H1 (cell line): ENCODE measurements around the gene REG3G. TPM values are rescaled to one million over a fixed set of nuclear protein-coding genes. Genes with fewer than 3 reads are reported as not detected.
A peak's percentile ranks its signal among the peaks of the same experiment; 100 is the strongest.

Source experiments
- CTCF ChIA-PET: fragments of 300-600 bp; sonication (Branson Sonifier 250); formaldehyde crosslinking; loops from one replicate; lab custom pipeline; 2021; ENCODE audit not compliant: partially characterized antibody; lab: Charles Lee
- POLR2A ChIA-PET: fragments of 300-600 bp; sonication (Branson Sonifier 250); formaldehyde crosslinking; loops from one replicate; lab custom pipeline; 2021; ENCODE audit warnings: inconsistent platforms; ENCODE audit not compliant: partially characterized antibody; lab: Charles Lee
- DNase-seq, 2 experiments: peaks; one replicate each; pipeline versions ENCODE4 v3.0.0 to v3.0.0-alpha.2; 2010 to 2022; ENCODE audit warnings: low spot score in 2 of 2, low read depth in 1 of 2, mixed read lengths in 1 of 2
- FAIRE-seq: peaks from 2 replicates; lab custom pipeline; 2011; peaks lifted over from hg19 to GRCh38; lab: Jason Lieb, UNC
- H2AFZ ChIP-seq: 2 replicates; pipeline ENCODE4 v1.8.1; 2012; ENCODE audit warnings: low read length, inconsistent platforms
- H2AK5ac ChIP-seq: 2 replicates; pipeline ENCODE4 v1.6.1; 2013; ENCODE audit warnings: low read depth, low read length
- H2BK120ac ChIP-seq: replicated peaks from 2 replicates; pipeline ENCODE3; 2013; ENCODE audit warnings: low read depth, low read length, inconsistent platforms
- H2BK12ac ChIP-seq: 2 replicates; pipeline ENCODE4 v1.6.1; 2013; ENCODE audit warnings: low read depth, low read length
- H2BK15ac ChIP-seq: 2 replicates; pipeline ENCODE4 v1.6.1; 2013; ENCODE audit warnings: low read length
- H2BK20ac ChIP-seq: 2 replicates; pipeline ENCODE4 v1.6.1; 2013; ENCODE audit warnings: low read length
- H2BK5ac ChIP-seq: 2 replicates; pipeline ENCODE4 v1.6.1; 2013; ENCODE audit warnings: low read depth, low read length
- H3K14ac ChIP-seq: 2 replicates; pipeline ENCODE4 v1.6.1; 2013; ENCODE audit warnings: inconsistent platforms; ENCODE audit not compliant: insufficient read length
- H3K18ac ChIP-seq: 2 replicates; pipeline ENCODE4 v1.6.1; 2013; ENCODE audit warnings: low read length; ENCODE audit errors: extremely low read depth
- H3K23ac ChIP-seq: 2 replicates; pipeline ENCODE4 v1.6.1; 2013; ENCODE audit warnings: inconsistent platforms; ENCODE audit not compliant: insufficient read length
- H3K23me2 ChIP-seq: 2 replicates; pipeline ENCODE4 v1.6.1; 2013; ENCODE audit warnings: low read depth, low read length
- H3K27ac ChIP-seq: 2 replicates; pipeline ENCODE4 v1.6.1; 2011; ENCODE audit warnings: low read depth, low read length, inconsistent platforms
- H3K27me3 ChIP-seq, 4 experiments: replicated peaks in 1 of 4; 1 replicate in 1 of 4; 2 replicates in 3 of 4; pipeline versions ENCODE4 v1.6.1 to v1.8.1; 2011 to 2013; ENCODE audit warnings: low read length in 3 of 4, mild to moderate bottlenecking in 3 of 4, inconsistent platforms in 2 of 4, mixed read lengths in 2 of 4, moderate library complexity in 1 of 4; ENCODE audit not compliant: control insufficient read depth in 3 of 4, insufficient read depth in 3 of 4; ENCODE audit errors: extremely low read depth in 1 of 4
- H3K36me3 ChIP-seq, 4 experiments: 2 replicates each; pipeline versions ENCODE4 v1.6.1 to v1.8.1; 2011 to 2013; ENCODE audit warnings: mild to moderate bottlenecking in 4 of 4, low read length in 3 of 4, moderate library complexity in 2 of 4, control low read depth in 1 of 4, inconsistent platforms in 1 of 4; ENCODE audit not compliant: insufficient read depth in 4 of 4, control insufficient read depth in 2 of 4
- H3K4ac ChIP-seq: replicated peaks from 2 replicates; pipeline ENCODE3; 2013; ENCODE audit warnings: low read length, low read depth, mixed read lengths, inconsistent platforms; ENCODE audit not compliant: insufficient read length
- H3K4me1 ChIP-seq, 4 experiments: replicated peaks in 1 of 4; 1 replicate in 1 of 4; 2 replicates in 3 of 4; pipeline versions ENCODE4 v1.6.1 to v1.8.1; 2011 to 2013; ENCODE audit warnings: low read length in 3 of 4, inconsistent platforms in 2 of 4, mixed read lengths in 1 of 4; ENCODE audit not compliant: insufficient read depth in 4 of 4, control insufficient read depth in 3 of 4
- H3K4me2 ChIP-seq, 2 experiments: 2 replicates each; pipeline versions ENCODE4 v1.6.1 to v1.8.1; 2011 to 2013; ENCODE audit warnings: low read depth in 2 of 2, low read length in 2 of 2, control low read depth in 1 of 2, inconsistent platforms in 1 of 2, mild to moderate bottlenecking in 1 of 2; ENCODE audit not compliant: insufficient read depth in 1 of 2
- H3K4me3 ChIP-seq, 4 experiments: fragments of 200-600, 300-600 bp in 1 of 4; sonication (generic), shearing (Covaris generic), sonication (Bioruptor Twin) in 1 of 4; 2 replicates each; pipeline versions ENCODE4 v1.5.1 to v1.8.1; 2011 to 2016; ENCODE audit warnings: low read length in 4 of 4, low read depth in 3 of 4, control low read depth in 2 of 4, inconsistent platforms in 2 of 4, mild to moderate bottlenecking in 2 of 4, mixed read lengths in 1 of 4, moderate library complexity in 1 of 4; ENCODE audit not compliant: insufficient read depth in 2 of 4; ENCODE audit errors: extremely low read depth in 1 of 4
- H3K56ac ChIP-seq: replicated peaks from 2 replicates; pipeline ENCODE3; 2013; ENCODE audit warnings: low read depth, mild to moderate bottlenecking, mixed read lengths, low read length, inconsistent platforms; ENCODE audit not compliant: insufficient read length
- H3K79me1 ChIP-seq: 2 replicates; pipeline ENCODE4 v1.6.1; 2013; ENCODE audit warnings: low read depth, low read length, control low read depth
- H3K79me2 ChIP-seq, 2 experiments: 2 replicates each; pipeline versions ENCODE4 v1.6.1 to v1.8.1; 2012 to 2013; ENCODE audit warnings: low read length in 2 of 2, mild to moderate bottlenecking in 2 of 2, inconsistent platforms in 1 of 2; ENCODE audit not compliant: insufficient read depth in 2 of 2, control insufficient read depth in 1 of 2
- H3K9ac ChIP-seq, 4 experiments: replicated peaks in 1 of 4; 1 replicate in 1 of 4; 2 replicates in 3 of 4; pipeline versions ENCODE4 v1.6.1 to v1.8.1; 2011 to 2013; ENCODE audit warnings: low read depth in 3 of 4, low read length in 3 of 4, control low read depth in 2 of 4, mild to moderate bottlenecking in 2 of 4, moderate library complexity in 2 of 4, inconsistent platforms in 1 of 4; ENCODE audit errors: extremely low read depth in 1 of 4
- H3K9me3 ChIP-seq, 2 experiments: 2 replicates each; pipeline versions ENCODE4 v1.6.1 to v1.8.1; 2012 to 2013; ENCODE audit warnings: mild to moderate bottlenecking in 2 of 2, moderate library complexity in 2 of 2, control low read depth in 1 of 2, inconsistent platforms in 1 of 2, low read depth in 1 of 2, low read length in 1 of 2, mixed read lengths in 1 of 2; ENCODE audit not compliant: insufficient read depth in 2 of 2
- H4K20me1 ChIP-seq, 2 experiments: replicated peaks in 1 of 2; 2 replicates each; pipeline versions ENCODE3 to v1.8.1; 2011 to 2013; ENCODE audit warnings: inconsistent platforms in 2 of 2, low read length in 2 of 2, mild to moderate bottlenecking in 1 of 2; ENCODE audit not compliant: insufficient read depth in 2 of 2, control insufficient read depth in 1 of 2
- H4K5ac ChIP-seq: 2 replicates; pipeline ENCODE4 v1.6.1; 2013; ENCODE audit warnings: low read length, low read depth, mixed read lengths, inconsistent platforms; ENCODE audit not compliant: insufficient read length
- H4K8ac ChIP-seq: 2 replicates; pipeline ENCODE4 v1.8.0; 2013; ENCODE audit warnings: mild to moderate bottlenecking, moderate library complexity, low read length, inconsistent platforms; ENCODE audit not compliant: insufficient read depth; ENCODE audit errors: extremely low read depth
- H4K91ac ChIP-seq: replicated peaks from 2 replicates; pipeline ENCODE3; 2013; ENCODE audit warnings: low read length, mixed read lengths, inconsistent platforms; ENCODE audit not compliant: insufficient read length
- GTF2F1 ChIP-seq: IDR thresholded peaks from 2 replicates; pipeline ENCODE4 v1.6.1; 2012; ENCODE audit warnings: low read depth, low read length, improper control_type of control experiment, borderline replicate concordance
- KDM5A ChIP-seq: fragments of 200-600 bp; IDR thresholded peaks from 2 replicates; pipeline ENCODE4 v1.7.1; 2012; ENCODE audit warnings: mild to moderate bottlenecking, low read length, inconsistent platforms, mixed read lengths
- RAD21 ChIP-seq, 2 experiments: IDR thresholded peaks in 1 of 2; conservative IDR thresholded peaks in 1 of 2; 2 replicates each; pipeline ENCODE4 v1.6.1; 2011; ENCODE audit warnings: low read depth in 2 of 2, low read length in 2 of 2, improper control_type of control experiment in 1 of 2, inconsistent platforms in 1 of 2, mild to moderate bottlenecking in 1 of 2, moderate library complexity in 1 of 2
- RNF2 ChIP-seq: fragments of 200-900, 300-1000 bp; sonication (generic); IDR thresholded peaks from 2 replicates; pipeline ENCODE4 v1.7.1; 2016; ENCODE audit warnings: borderline replicate concordance, low read depth, mild to moderate bottlenecking, antibody characterized with exemption, low read length; ENCODE audit not compliant: poor library complexity, severe bottlenecking; ENCODE audit errors: missing control alignments
- SIX5 ChIP-seq: IDR thresholded peaks from 2 replicates; pipeline ENCODE4 v1.6.1; 2011; ENCODE audit warnings: mild to moderate bottlenecking, low read depth, low read length
- SRF ChIP-seq: IDR thresholded peaks from 2 replicates; pipeline ENCODE4 v1.6.1; 2011; ENCODE audit warnings: mild to moderate bottlenecking, low read depth, low read length, moderate library complexity
- ZNF274 ChIP-seq: IDR thresholded peaks from 2 replicates; pipeline ENCODE4 v1.7.0; 2012; ENCODE audit warnings: low read length, borderline replicate concordance; ENCODE audit errors: extremely low read depth
- WGBS, 2 experiments: shearing (Covaris generic) in 1 of 2; methylation state at CpG; one replicate each; pipeline versions ENCODE4 v1.1.6 to v1.1.7; 2013 to 2015; ENCODE audit warnings: low lambda C conversion rate in 2 of 2, mixed read lengths in 2 of 2, inconsistent platforms in 1 of 2, low coverage in 1 of 2, missing lambda C conversion rate in 1 of 2; ENCODE audit not compliant: insufficient replicate concordance in 2 of 2, insufficient coverage in 1 of 2, insufficient read length in 1 of 2; ENCODE audit errors: extremely low coverage in 1 of 2, missing lambda C conversion rate in 1 of 2; 5-methylcytosine and 5-hydroxymethylcytosine counted together
- polyA plus RNA-seq, 7 experiments: library from polyadenylated mRNA; depleted of rRNA in 3 of 7; stranded (reverse) in 5 of 7; unstranded in 2 of 7; fragments of >200 nt in 5 of 7; fragments of 200-250 nt in 2 of 7; gene quantifications; 1 replicate in 5 of 7; 2 replicates in 1 of 7; 4 replicates in 1 of 7; pipeline versions ENCODE4 v1.2.1 to v1.2.3, GENCODE V29; 2011 to 2013; ENCODE audit warnings: missing spikeins in 2 of 7, mixed read lengths in 2 of 7
- total RNA-seq: library from RNA; stranded (reverse); fragmentation: NEBNext Ultra II Directional; extraction: Animal tissue kit (Norgen Biotek cat#: 25700); gene quantifications from 2 replicates; pipeline ENCODE4 v1.2.1, GENCODE V29; 2021
- TF ChIP-seq, protein P1 (sequence below), 3 experiments: IDR thresholded peaks; 1 replicate in 2 of 3; 2 replicates in 1 of 3; pipeline versions ENCODE4 v1.5.1 to v1.6.1; 2011; ENCODE audit warnings: low read length in 3 of 3, mild to moderate bottlenecking in 3 of 3, inconsistent platforms in 2 of 3, low read depth in 1 of 3, moderate library complexity in 1 of 3; ENCODE audit not compliant: insufficient read depth in 1 of 3; ENCODE audit errors: control extremely low read depth in 1 of 3

Gene REG3G
- total and polyA plus RNA-seq, 2 of the 8 experiments (the other 6 are each of a cell fraction or from before 2014, with no cell fraction given) = not detected

DNA sequence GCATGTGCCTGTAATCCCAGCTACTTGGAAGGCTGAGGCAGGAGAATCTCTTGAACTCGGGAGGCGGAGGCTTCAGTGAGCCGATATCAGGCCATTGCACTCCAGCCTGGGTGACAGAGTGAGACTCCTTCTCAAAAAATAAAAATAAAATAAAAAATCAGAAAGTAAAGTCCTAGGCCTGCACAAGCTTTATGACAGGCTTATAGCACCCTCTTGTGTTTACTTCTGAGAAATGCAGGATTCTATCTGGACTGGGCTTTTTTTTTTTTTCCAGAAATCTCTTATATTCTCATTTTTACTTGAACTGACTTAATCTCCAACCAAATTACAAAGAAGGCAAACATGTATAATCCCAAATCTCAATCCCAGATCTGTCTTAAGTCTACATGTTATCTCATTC, 26.1 kb upstream of the REG3G start:
- Histone ChIP-seq H3K4ac (no peak overlapping the region), H3K23ac (no peak overlapping the region), H2BK15ac (no peak overlapping the region), H2BK20ac (no peak overlapping the region), H3K23me2 (no peaks in the 10 kb centered on the region), H2BK5ac (no peak overlapping the region), H2AFZ (no peak overlapping the region), H3K4me1 (no peaks in the 10 kb centered on the region), H3K79me2 (no peaks in the 10 kb centered on the region), H2AK5ac (no peak overlapping the region), H3K36me3 (no peaks in the 10 kb centered on the region), H3K18ac (no peak overlapping the region), H4K20me1 (no peaks in the 10 kb centered on the region), H3K14ac (no peak overlapping the region), H4K8ac (no peak overlapping the region), H3K27me3 (peaks cover 4 to 10% (median 7%) of the 10 kb centered on the region in 4 experiments), H3K4me2 (no peak overlapping the region), H4K91ac (no peak overlapping the region), H3K9me3 (no peaks in the 10 kb centered on the region), H2BK120ac (no peak overlapping the region), H4K5ac (no peak overlapping the region), H3K79me1 (no peaks in the 10 kb centered on the region), H2BK12ac (no peak overlapping the region), H3K9ac (no peak overlapping the region), H3K4me3 (no peak overlapping the region)
- no peak for FAIRE-seq
- no peak for DNase-seq
- CTCF ChIA-PET = interaction anchor here (0.6 to 3.1 kb wide), 13 partner anchors 11 to 442 kb away, joined by 3 to 11 read pairs (median 3); no protein-coding TSS in a partner anchor
- WGBS, 2 experiments = 60% methylated on average over 3 of the region's 3 CpGs; no CpG with 5 or more reads in 1 of the 2 experiments
- TF ChIP-seq, protein P1, sequence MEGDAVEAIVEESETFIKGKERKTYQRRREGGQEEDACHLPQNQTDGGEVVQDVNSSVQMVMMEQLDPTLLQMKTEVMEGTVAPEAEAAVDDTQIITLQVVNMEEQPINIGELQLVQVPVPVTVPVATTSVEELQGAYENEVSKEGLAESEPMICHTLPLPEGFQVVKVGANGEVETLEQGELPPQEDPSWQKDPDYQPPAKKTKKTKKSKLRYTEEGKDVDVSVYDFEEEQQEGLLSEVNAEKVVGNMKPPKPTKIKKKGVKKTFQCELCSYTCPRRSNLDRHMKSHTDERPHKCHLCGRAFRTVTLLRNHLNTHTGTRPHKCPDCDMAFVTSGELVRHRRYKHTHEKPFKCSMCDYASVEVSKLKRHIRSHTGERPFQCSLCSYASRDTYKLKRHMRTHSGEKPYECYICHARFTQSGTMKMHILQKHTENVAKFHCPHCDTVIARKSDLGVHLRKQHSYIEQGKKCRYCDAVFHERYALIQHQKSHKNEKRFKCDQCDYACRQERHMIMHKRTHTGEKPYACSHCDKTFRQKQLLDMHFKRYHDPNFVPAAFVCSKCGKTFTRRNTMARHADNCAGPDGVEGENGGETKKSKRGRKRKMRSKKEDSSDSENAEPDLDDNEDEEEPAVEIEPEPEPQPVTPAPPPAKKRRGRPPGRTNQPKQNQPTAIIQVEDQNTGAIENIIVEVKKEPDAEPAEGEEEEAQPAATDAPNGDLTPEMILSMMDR (IDR thresholded peaks at IDR 0.05; ENCODE audit: control extremely low read depth in 1 of 3, insufficient read depth in 1 of 3, low read depth in 1 of 3, low read length in 3 of 3) = peak in 2 of 3 experiments; percentile 14 to 22; a peak in 2 of 4 replicates
- no peak for TF ChIP-seq RNF2
- no peak for TF ChIP-seq SIX5
- TF ChIP-seq ZNF274 = no peak
- no peak for TF ChIP-seq KDM5A
- no peak for TF ChIP-seq SRF
- peak; percentile 56 to 60 for TF ChIP-seq RAD21 (IDR thresholded peaks at IDR 0.05 in 1 of 2, conservative IDR thresholded peaks at IDR 0.05 in 1 of 2; ENCODE audit: low read depth in 2 of 2, low read length in 2 of 2)
- TF ChIP-seq GTF2F1 = no peak
- TF ChIP-seq, all 59 proteins: peak for 2
- POLR2A ChIA-PET = no interaction called here
- no peak overlapping the region for H3K56ac ChIP-seq
- no peak overlapping the region for H3K27ac ChIP-seq
